ENCODE results near the gene RBMXL3. TPM values are rescaled to one million over a fixed set of nuclear protein-coding genes. Genes with fewer than 3 reads are reported as not detected.

The RBMXL3 gene
- total RNA-seq, 1 experiment from 2014 or later, result not detected

GRCh38 chrX:115178473-115178872, 10.7 kb upstream of the RBMXL3 start:
- Mint-ChIP-seq H3K9me3 (no peaks in the 10 kb centered on the region; a peak in 1 of 5 replicates), H3K27me3 (ENCODE audit: low read depth) (no peaks in the 10 kb centered on the region; the same call in 1 of the 2 replicates), H3K27ac (peak overlapping the region in 1 of 3 experiments; percentile 30; a peak in 3 of 7 replicates), H3K4me3 (no peak overlapping the region), H3K4me1 (peaks cover 29 to 50% of the 10 kb centered on the region in 2 experiments), H3K36me3 (ENCODE audit: insufficient read depth in 1 of 3, low read depth in 3 of 3) (peaks cover 0 to 17% (median 2%) of the 10 kb centered on the region in 3 experiments; a peak in 4 of 7 replicates)
- H4K5ac ChIP-seq (ENCODE audit: insufficient read length, low read depth, low read length), result no peak overlapping the region
- no peak for TF ChIP-seq CTCF (conservative IDR thresholded peaks at IDR 0.05)
- H3K23me2 ChIP-seq (ENCODE audit: insufficient read length, low read depth, low read length, poor library complexity, severe bottlenecking), result no peaks in the 10 kb centered on the region
- H3K9me3 ChIP-seq (ENCODE audit: control insufficient read depth, low read depth, low read length), result no peaks in the 10 kb centered on the region
- WGBS (ENCODE audit: extremely low coverage, insufficient read length, low lambda C conversion rate), result no CpG with 5 or more reads among the region's 1 CpG
- no peak overlapping the region for H3K18ac ChIP-seq (ENCODE audit: insufficient read length, low read depth, low read length)
- no peak overlapping the region for H3T11ph ChIP-seq (ENCODE audit: low read length)
- H2BK120ac ChIP-seq (ENCODE audit: low read depth, low read length, poor library complexity, severe bottlenecking), result no peak overlapping the region
- H3K4me1 ChIP-seq (ENCODE audit: insufficient read depth, low read length), result peaks cover 4% of the 10 kb centered on the region; the same call in 1 of the 2 replicates
- H3K27me3 ChIP-seq (ENCODE audit: insufficient read depth, low read length), result no peaks in the 10 kb centered on the region
- H2BK20ac ChIP-seq (ENCODE audit: low read depth, low read length, poor library complexity, severe bottlenecking), result no peak overlapping the region
- no peak overlapping the region for H4K91ac ChIP-seq (ENCODE audit: insufficient read length, low read depth, low read length)
- H3K4ac ChIP-seq (ENCODE audit: low read depth, low read length), result no peak overlapping the region
- H3K14ac ChIP-seq (ENCODE audit: insufficient read depth, low read length), result no peak overlapping the region
- H3K56ac ChIP-seq (ENCODE audit: insufficient read length, low read depth, low read length), result no peak overlapping the region
- no peak overlapping the region for H4K8ac ChIP-seq (replicated peaks; ENCODE audit: insufficient read length, low read depth, low read length)
- no peaks in the 10 kb centered on the region for H4K20me1 ChIP-seq (ENCODE audit: control insufficient read depth, insufficient read depth, insufficient read length)
- H3K9ac ChIP-seq (ENCODE audit: extremely low read depth, insufficient read length, low read length), result no peak overlapping the region
- peak overlapping the region; percentile 73 for H3K4me2 ChIP-seq (ENCODE audit: insufficient read depth, insufficient read length, low read length)
- H2AK5ac ChIP-seq (ENCODE audit: insufficient read length, low read length), result no peak overlapping the region
- H2AFZ ChIP-seq (ENCODE audit: low read length), result no peak overlapping the region
- no peaks in the 10 kb centered on the region for H3K79me2 ChIP-seq (ENCODE audit: insufficient read depth, low read length)
- no peak overlapping the region for H2BK5ac ChIP-seq (ENCODE audit: insufficient read length, low read length)
- peak overlapping the region; percentile 23 for H3K27ac ChIP-seq (ENCODE audit: insufficient read length, low read depth, low read length)
- H3K23ac ChIP-seq (ENCODE audit: insufficient read length, low read depth, low read length), result no peak overlapping the region
- no peaks in the 10 kb centered on the region for H3K79me1 ChIP-seq (ENCODE audit: insufficient read depth, low read depth, low read length, poor library complexity, severe bottlenecking)
- no peak for DNase-seq
- H2BK12ac ChIP-seq (ENCODE audit: insufficient read length, low read depth, low read length), result no peak overlapping the region
- H2BK15ac ChIP-seq (ENCODE audit: low read depth, low read length), result no peak overlapping the region
